Activated T-cell treated with anti-CD3 and anti-CD28 coated beads, Interleukin-2, amount 50 U/mL, for 72 hours (primary cell): Measurements from ENCODE around the gene RABL6. TPM values are rescaled to one million over a fixed set of nuclear protein-coding genes. Genes with fewer than 3 reads are reported as not detected.

Source experiments
- ATAC-seq, 2 donors: fragments of 150-1000 bp; cut with Tn5 transposase; replicated peaks in 1 of 2; 2 replicates each; pipeline ENCODE4 v1.10.0; 2021; ENCODE audit warnings: moderate library complexity in 2 of 2, mild to moderate bottlenecking in 1 of 2
- DNase-seq, 2 donors: peaks; one replicate each; pipeline ENCODE4 v3.0.0; 2021 to 2022; ENCODE audit warnings: mixed read lengths in 1 of 2
- H3K27ac Mint-ChIP-seq: one replicate; pipeline ENCODE4 v1.8.0; 2022; ENCODE audit warnings: mild to moderate bottlenecking, moderate library complexity, mixed read lengths
- H3K27me3 Mint-ChIP-seq: one replicate; pipeline ENCODE4 v1.8.0; 2022; ENCODE audit warnings: low read depth, mixed read lengths
- H3K36me3 Mint-ChIP-seq, 2 donors: one replicate each; pipeline ENCODE4 v1.8.0; 2022; ENCODE audit warnings: mixed read lengths in 2 of 2, mild to moderate bottlenecking in 1 of 2; ENCODE audit not compliant: insufficient read depth in 2 of 2
- H3K4me1 Mint-ChIP-seq: one replicate; pipeline ENCODE4 v1.8.0; 2022; ENCODE audit warnings: low read depth, mixed read lengths
- H3K4me3 Mint-ChIP-seq, 2 donors: one replicate each; pipeline ENCODE4 v1.8.0; 2022; ENCODE audit warnings: mild to moderate bottlenecking in 2 of 2, mixed read lengths in 2 of 2, moderate library complexity in 2 of 2
- H3K9me3 Mint-ChIP-seq, 2 donors: one replicate each; pipeline ENCODE4 v1.8.0; 2022; ENCODE audit warnings: mixed read lengths in 2 of 2
- total RNA-seq, 2 donors: library from RNA; stranded (reverse); gene quantifications; one replicate each; pipeline ENCODE4 v1.2.3, GENCODE V29; 2022

RABL6 gene
- total RNA-seq, 2 donors from 2014 or later = 65.7 to 66.8 TPM

- Mint-ChIP-seq H3K9me3 (no peaks in the 10 kb centered on the region), H3K27ac (no peak overlapping the region), H3K36me3 (peaks cover 0 to 5% of the 10 kb centered on the region in 2 donors), H3K4me3 (no peak overlapping the region), H3K4me1 (peaks cover 9% of the 10 kb centered on the region), H3K27me3 (no peaks in the 10 kb centered on the region)
- ATAC-seq = no peak
- no peak for DNase-seq
These were observed 16.9 kb downstream of the RABL6 start for GRCh38 chr9:136824496-136825225.

GRCh38 chr9:136825295-136826187 is 17.8 kb downstream of the RABL6 start:
- Mint-ChIP-seq H3K4me1 (peaks cover 7% of the 10 kb centered on the region), H3K27ac (no peak overlapping the region), H3K36me3 (peaks cover 0 to 5% of the 10 kb centered on the region in 2 donors), H3K9me3 (no peaks in the 10 kb centered on the region), H3K4me3 (no peak overlapping the region), H3K27me3 (no peaks in the 10 kb centered on the region)
- DNase-seq (no peak), ATAC-seq (no peak)

GRCh38 chr9:136826188-136826541 is 18.4 kb downstream of the RABL6 start:
- H3K9me3 Mint-ChIP-seq = no peaks in the 10 kb centered on the region
- DNase-seq (no peak), ATAC-seq (no peak)
- H3K36me3 Mint-ChIP-seq = peaks cover 0 to 5% of the 10 kb centered on the region in 2 donors
- H3K27ac Mint-ChIP-seq = no peak overlapping the region
- no peak overlapping the region for H3K4me3 Mint-ChIP-seq
- H3K27me3 Mint-ChIP-seq = no peaks in the 10 kb centered on the region
- H3K4me1 Mint-ChIP-seq = peaks cover under 1% of the 10 kb centered on the region

DNA sequence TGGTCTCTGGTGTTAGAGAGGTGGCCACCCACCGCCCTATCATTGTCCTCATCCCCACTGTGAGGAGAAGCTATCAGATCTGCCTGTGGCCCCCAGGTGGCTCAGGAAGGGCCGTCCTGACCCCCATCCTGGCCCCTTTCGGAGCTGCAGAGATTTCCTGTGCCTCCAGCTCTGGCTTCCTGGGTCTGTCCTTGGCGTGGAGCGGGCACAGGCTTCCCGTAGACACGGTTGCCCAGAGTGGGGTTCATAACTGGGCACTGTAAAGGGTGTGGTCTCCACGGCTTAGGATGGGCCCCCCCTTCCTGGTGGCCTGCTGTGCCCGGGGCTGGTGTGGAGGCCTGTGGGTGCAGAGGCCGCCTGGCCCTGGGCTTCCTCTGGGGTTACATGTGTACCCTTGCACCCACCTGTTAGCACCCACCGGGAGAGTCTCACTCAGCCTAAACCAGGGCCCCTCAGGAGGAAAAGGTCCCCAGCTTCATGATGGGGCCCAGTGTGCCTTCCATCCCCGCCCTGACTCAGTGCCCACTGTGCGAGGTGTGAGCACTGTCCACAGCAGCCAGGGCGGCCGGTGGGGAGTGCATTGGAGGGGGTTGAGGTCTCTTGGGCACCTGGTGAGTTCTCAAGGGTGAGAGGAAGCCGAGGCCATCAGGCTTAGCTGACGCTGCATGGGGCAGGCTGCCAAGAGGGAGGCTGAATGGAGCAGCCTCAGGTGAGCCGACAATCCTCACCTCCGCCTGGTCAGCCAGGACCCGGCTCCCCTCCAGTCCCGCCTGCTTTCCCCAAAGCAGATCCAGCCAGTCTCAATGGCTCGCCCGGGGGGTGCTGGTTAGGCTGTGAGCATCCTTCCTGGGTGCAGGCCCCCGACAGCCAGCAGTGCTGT is 19.2 kb downstream of the RABL6 start:
- DNase-seq = no peak
- Mint-ChIP-seq H3K36me3 (peaks cover 0 to 5% of the 10 kb centered on the region in 2 donors), H3K9me3 (no peaks in the 10 kb centered on the region), H3K27me3 (no peaks in the 10 kb centered on the region), H3K27ac (no peak overlapping the region), H3K4me3 (no peak overlapping the region), H3K4me1 (no peaks in the 10 kb centered on the region)
- ATAC-seq = peak in 1 of 2 donors; percentile 15

GRCh38 chr9:136827794-136828473 is 20.2 kb downstream of the RABL6 start:
- peaks cover 0 to 8% of the 10 kb centered on the region in 2 donors for H3K36me3 Mint-ChIP-seq
- DNase-seq (no peak), ATAC-seq (no peak)
- no peaks in the 10 kb centered on the region for H3K4me1 Mint-ChIP-seq
- H3K27ac Mint-ChIP-seq = no peak overlapping the region
- H3K9me3 Mint-ChIP-seq = no peaks in the 10 kb centered on the region
- no peaks in the 10 kb centered on the region for H3K27me3 Mint-ChIP-seq
- H3K4me3 Mint-ChIP-seq = no peak overlapping the region

GRCh38 chr9:136828474-136829140 is 20.9 kb downstream of the RABL6 start:
- H3K4me3 Mint-ChIP-seq = no peak overlapping the region
- no peaks in the 10 kb centered on the region for H3K4me1 Mint-ChIP-seq
- ATAC-seq (no peak), DNase-seq (no peak)
- no peak overlapping the region for H3K27ac Mint-ChIP-seq
- H3K36me3 Mint-ChIP-seq = peaks cover 0 to 6% of the 10 kb centered on the region in 2 donors
- H3K27me3 Mint-ChIP-seq = no peaks in the 10 kb centered on the region
- no peaks in the 10 kb centered on the region for H3K9me3 Mint-ChIP-seq

DNA sequence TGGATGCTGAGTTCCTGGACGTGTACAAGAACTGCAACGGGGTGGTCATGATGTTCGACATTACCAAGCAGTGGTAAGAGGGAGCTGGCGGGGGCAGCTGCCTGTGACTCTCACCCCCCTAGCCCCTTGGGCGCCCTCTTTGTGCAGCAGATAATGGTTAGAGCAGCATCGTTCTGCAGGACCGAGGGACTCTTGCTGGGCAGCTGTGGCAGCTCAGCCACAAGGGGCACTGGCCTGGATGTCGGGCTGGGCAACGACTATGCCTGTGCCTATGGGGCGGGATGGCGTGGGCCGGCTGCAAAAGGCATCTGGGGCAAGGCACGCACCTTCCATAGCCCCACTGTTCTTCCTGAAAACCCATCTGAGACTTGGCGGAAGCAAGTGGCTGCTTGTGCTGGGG is 21.7 kb downstream of the RABL6 start:
- Mint-ChIP-seq H3K27me3 (no peaks in the 10 kb centered on the region), H3K9me3 (no peaks in the 10 kb centered on the region), H3K36me3 (peaks cover 0 to 6% of the 10 kb centered on the region in 2 donors), H3K27ac (no peak overlapping the region), H3K4me3 (no peak overlapping the region), H3K4me1 (no peaks in the 10 kb centered on the region)
- no peak for ATAC-seq
- DNase-seq = no peak

DNA sequence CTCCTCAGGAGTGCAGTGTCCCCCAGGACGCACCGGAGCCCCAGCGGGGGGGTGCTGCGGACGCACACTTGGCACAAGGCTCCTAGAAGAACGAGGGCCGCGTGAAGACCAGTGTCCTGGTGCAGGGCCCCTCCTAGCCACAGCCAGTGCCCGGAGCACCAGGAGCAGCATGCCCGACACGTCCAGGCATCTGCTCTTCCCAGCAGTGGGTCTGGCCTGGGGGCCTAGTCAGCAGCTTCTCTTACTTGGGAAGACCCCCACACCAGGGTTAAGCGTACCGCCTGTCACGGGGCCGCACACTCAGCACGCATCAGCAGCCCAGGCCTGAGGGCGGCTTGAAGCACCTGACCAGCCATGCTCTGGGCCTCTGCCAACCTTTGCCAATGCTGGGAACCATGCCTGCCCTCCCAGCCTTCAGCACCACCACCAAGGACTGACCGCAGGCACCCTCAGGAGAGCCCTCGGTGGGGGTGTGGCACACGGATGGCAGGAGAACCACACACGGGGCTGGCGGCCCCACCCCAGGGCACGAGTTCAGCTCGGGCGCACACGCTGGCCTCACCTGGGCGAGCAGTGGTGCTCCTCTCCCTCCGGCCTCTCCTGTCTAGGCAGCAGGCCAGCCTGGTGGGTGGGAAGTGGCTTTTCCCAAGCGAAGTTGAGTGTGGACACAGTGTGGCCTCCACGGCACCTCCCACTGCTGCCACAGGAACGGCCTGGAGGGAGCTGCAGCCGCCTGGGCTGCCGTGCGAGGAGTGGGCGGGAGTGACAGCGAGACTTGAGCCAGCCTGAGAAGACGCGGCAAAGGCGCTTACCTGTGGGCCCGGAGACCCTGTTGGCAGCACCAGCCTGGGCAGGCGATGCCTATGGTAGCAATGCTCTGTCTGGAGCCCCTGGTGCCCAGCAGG is 22.5 kb downstream of the RABL6 start:
- ATAC-seq (no peak), DNase-seq (no peak)
- H3K9me3 Mint-ChIP-seq = no peaks in the 10 kb centered on the region
- H3K4me1 Mint-ChIP-seq = no peaks in the 10 kb centered on the region
- no peak overlapping the region for H3K4me3 Mint-ChIP-seq
- no peak overlapping the region for H3K27ac Mint-ChIP-seq
- H3K27me3 Mint-ChIP-seq = no peaks in the 10 kb centered on the region
- peaks cover 0 to 7% of the 10 kb centered on the region in 2 donors for H3K36me3 Mint-ChIP-seq

DNA sequence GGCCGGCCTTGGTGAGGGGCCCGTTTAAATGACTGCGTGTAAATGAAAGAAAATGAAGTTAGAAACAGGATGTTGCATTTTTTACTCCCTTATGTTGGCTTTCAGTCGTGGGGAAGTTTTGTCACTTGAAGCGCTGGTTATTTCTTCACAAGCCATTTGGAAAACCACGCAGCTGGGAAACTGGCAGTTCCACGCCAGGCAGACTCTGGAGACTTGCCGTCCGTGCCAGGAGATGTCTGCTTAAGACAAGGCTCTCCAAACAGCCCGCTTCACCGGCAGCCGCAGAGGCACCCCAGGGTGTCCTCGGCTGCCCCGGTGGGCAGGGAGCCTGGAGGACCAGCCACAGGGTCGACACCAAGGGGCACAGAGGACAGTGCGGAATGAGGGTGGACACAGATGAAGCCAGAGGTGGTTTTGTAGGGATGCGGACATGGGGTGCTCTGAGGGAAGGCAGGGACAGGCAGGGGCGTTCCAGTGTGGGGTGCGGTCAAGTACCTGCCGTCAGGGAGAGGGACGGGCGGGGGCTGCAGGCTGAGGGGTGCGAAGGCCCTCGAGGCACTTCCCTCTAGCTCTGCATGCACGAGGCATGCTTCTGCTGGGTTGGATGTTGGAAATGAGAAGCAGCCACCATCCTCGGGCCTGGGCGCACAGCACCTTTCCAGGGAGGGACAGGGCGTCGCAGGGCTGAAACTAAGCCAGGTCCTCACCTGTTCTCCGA is 23.4 kb downstream of the RABL6 start:
- Mint-ChIP-seq H3K27ac (no peak overlapping the region), H3K4me3 (no peak overlapping the region), H3K9me3 (no peaks in the 10 kb centered on the region), H3K4me1 (no peaks in the 10 kb centered on the region), H3K27me3 (no peaks in the 10 kb centered on the region), H3K36me3 (peaks cover 0 to 6% of the 10 kb centered on the region in 2 donors)
- ATAC-seq (no peak), DNase-seq (no peak)

DNA sequence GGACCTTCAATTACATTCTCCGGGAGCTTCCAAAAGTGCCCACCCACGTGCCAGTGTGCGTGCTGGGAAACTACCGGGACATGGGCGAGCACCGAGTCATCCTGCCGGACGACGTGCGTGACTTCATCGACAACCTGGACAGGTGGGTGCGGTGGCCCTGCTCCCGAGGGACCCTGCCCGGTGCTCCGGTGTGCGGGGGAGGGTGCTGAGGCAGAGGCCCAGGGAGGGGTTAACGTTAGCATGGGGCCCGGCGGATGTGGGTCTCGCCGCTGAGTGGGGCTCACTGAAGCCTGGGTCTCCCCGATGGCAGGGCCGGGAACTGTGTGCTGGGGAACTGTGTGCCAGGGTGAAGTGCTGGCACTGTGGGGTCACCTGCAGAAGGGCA is 24.0 kb downstream of the RABL6 start:
- H3K27ac Mint-ChIP-seq = no peak overlapping the region
- no peak overlapping the region for H3K4me3 Mint-ChIP-seq
- peaks cover 0 to 4% of the 10 kb centered on the region in 2 donors for H3K36me3 Mint-ChIP-seq
- no peak for DNase-seq
- no peaks in the 10 kb centered on the region for H3K4me1 Mint-ChIP-seq
- no peaks in the 10 kb centered on the region for H3K27me3 Mint-ChIP-seq
- ATAC-seq = no peak
- H3K9me3 Mint-ChIP-seq = no peaks in the 10 kb centered on the region

- Mint-ChIP-seq H3K4me1 (no peaks in the 10 kb centered on the region), H3K27ac (no peak overlapping the region), H3K36me3 (peaks cover 0 to 4% of the 10 kb centered on the region in 2 donors), H3K4me3 (no peak overlapping the region), H3K9me3 (no peaks in the 10 kb centered on the region), H3K27me3 (no peaks in the 10 kb centered on the region)
- no peak for ATAC-seq
- no peak for DNase-seq
These were observed 24.8 kb downstream of the RABL6 start for GRCh38 chr9:136832581-136832980.
